Hepatocyte (in vitro differentiated cells): Measurements from ENCODE around the gene ROBO4. TPM values are rescaled to one million over a fixed set of nuclear protein-coding genes. Genes with fewer than 3 reads are reported as not detected.

Experiments used
- DNase-seq: peaks from one replicate; pipeline ENCODE4 v3.0.0-alpha.2; 2016; ENCODE audit warnings: low spot score
- H2AFZ ChIP-seq: fragments of 200-600 bp; sonication (generic); 2 replicates; pipeline ENCODE4 v1.6.0; 2016; ENCODE audit warnings: antibody characterized with exemption, mild to moderate bottlenecking
- H3K27ac ChIP-seq: fragments of 200-600 bp; sonication (generic); 2 replicates; pipeline ENCODE4 v1.5.1; 2016; ENCODE audit warnings: mild to moderate bottlenecking
- H3K27me3 ChIP-seq: fragments of 200-600 bp; sonication (generic); 2 replicates; pipeline ENCODE4 v1.6.1; 2016
- H3K36me3 ChIP-seq: fragments of 200-600 bp; sonication (generic); replicated peaks from 2 replicates; pipeline ENCODE4 v1.5.1; 2016; ENCODE audit warnings: low read depth; ENCODE audit not compliant: insufficient read depth
- H3K4me1 ChIP-seq: fragments of 200-600 bp; sonication (generic); 2 replicates; pipeline ENCODE4 v1.5.1; 2016; ENCODE audit warnings: mild to moderate bottlenecking, moderate library complexity; ENCODE audit not compliant: insufficient read depth
- H3K4me2 ChIP-seq: fragments of 200-600 bp; sonication (generic); 2 replicates; pipeline ENCODE4 v1.6.0; 2016
- H3K4me3 ChIP-seq: fragments of 200-600 bp; sonication (generic); 2 replicates; pipeline ENCODE4 v1.5.1; 2016; ENCODE audit warnings: mild to moderate bottlenecking
- H3K79me2 ChIP-seq: fragments of 200-600 bp; sonication (generic); 2 replicates; pipeline ENCODE4 v1.6.0; 2017; ENCODE audit warnings: mild to moderate bottlenecking
- H3K9me2 ChIP-seq: fragments of 200-600 bp; sonication (generic); replicated peaks from 2 replicates; pipeline ENCODE4 v1.6.0; 2017; ENCODE audit warnings: mild to moderate bottlenecking; ENCODE audit not compliant: insufficient read depth
- H3K9me3 ChIP-seq: fragments of 200-600 bp; sonication (generic); 2 replicates; pipeline ENCODE4 v1.5.1; 2016; ENCODE audit warnings: low read depth, mild to moderate bottlenecking
- H4K20me1 ChIP-seq: fragments of 200-600 bp; sonication (generic); 2 replicates; pipeline ENCODE4 v1.6.0; 2016; ENCODE audit warnings: mild to moderate bottlenecking; ENCODE audit not compliant: insufficient read depth, poor library complexity, severe bottlenecking
- EZH2 ChIP-seq: fragments of 200-600 bp; sonication (generic); IDR thresholded peaks from 2 replicates; pipeline ENCODE4 v1.6.1; 2016; ENCODE audit warnings: antibody characterized with exemption, mild to moderate bottlenecking, borderline replicate concordance
- EZH2phosphoT487 ChIP-seq: fragments of 200-600 bp; sonication (generic); IDR thresholded peaks from one replicate; pipeline ENCODE4 v1.6.1; 2018; ENCODE audit warnings: antibody characterized with exemption, mild to moderate bottlenecking, low read depth, moderate library complexity; ENCODE audit not compliant: unreplicated experiment, severe bottlenecking
- whole genome bisulfite sequencing: methylation state at CpG from one replicate; pipeline ENCODE4 v1.1.6; 2016; ENCODE audit warnings: low lambda C conversion rate; ENCODE audit errors: missing lambda C conversion rate; 5-methylcytosine and 5-hydroxymethylcytosine counted together
- polyA plus RNA-seq: library from polyadenylated mRNA; unstranded; fragments of >200 nt; fragmentation: Nextera tagmentation; extraction: Ambion mirVana; gene quantifications from 2 replicates; pipeline ENCODE4 v1.2.1, GENCODE V29; 2016
- total RNA-seq: library from RNA; depleted of rRNA; stranded (reverse); fragments of >200 nt; gene quantifications from 2 replicates; pipeline ENCODE4 v1.2.3, GENCODE V29; 2014
- TF ChIP-seq, protein P1 (sequence below): fragments of 200-600 bp; sonication (generic); IDR thresholded peaks from 2 replicates; pipeline ENCODE4 v1.5.1; 2016; ENCODE audit warnings: antibody characterized with exemption, mild to moderate bottlenecking; ENCODE audit not compliant: poor library complexity

ROBO4 gene
- total and polyA plus RNA-seq, 2 experiments from 2014 or later, result 0.28 to 2.0 TPM

- no peaks in the 10 kb centered on the region for H3K4me1 ChIP-seq
- no peaks in the 10 kb centered on the region for H4K20me1 ChIP-seq
- H3K9me2 ChIP-seq, result no peaks in the 10 kb centered on the region
- no peaks in the 10 kb centered on the region for H3K27me3 ChIP-seq
- TF ChIP-seq, protein P1, sequence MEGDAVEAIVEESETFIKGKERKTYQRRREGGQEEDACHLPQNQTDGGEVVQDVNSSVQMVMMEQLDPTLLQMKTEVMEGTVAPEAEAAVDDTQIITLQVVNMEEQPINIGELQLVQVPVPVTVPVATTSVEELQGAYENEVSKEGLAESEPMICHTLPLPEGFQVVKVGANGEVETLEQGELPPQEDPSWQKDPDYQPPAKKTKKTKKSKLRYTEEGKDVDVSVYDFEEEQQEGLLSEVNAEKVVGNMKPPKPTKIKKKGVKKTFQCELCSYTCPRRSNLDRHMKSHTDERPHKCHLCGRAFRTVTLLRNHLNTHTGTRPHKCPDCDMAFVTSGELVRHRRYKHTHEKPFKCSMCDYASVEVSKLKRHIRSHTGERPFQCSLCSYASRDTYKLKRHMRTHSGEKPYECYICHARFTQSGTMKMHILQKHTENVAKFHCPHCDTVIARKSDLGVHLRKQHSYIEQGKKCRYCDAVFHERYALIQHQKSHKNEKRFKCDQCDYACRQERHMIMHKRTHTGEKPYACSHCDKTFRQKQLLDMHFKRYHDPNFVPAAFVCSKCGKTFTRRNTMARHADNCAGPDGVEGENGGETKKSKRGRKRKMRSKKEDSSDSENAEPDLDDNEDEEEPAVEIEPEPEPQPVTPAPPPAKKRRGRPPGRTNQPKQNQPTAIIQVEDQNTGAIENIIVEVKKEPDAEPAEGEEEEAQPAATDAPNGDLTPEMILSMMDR, result no peak
- no peak for TF ChIP-seq EZH2
- no peak for TF ChIP-seq EZH2phosphoT487
- no peak overlapping the region for H3K4me2 ChIP-seq
- no peaks in the 10 kb centered on the region for H3K9me3 ChIP-seq
- no peak overlapping the region for H3K4me3 ChIP-seq
- no peak overlapping the region for H2AFZ ChIP-seq
- no peak for DNase-seq
- no peaks in the 10 kb centered on the region for H3K79me2 ChIP-seq
- 87% methylated on average over 2 of the region's 2 CpGs for WGBS
- no peaks in the 10 kb centered on the region for H3K36me3 ChIP-seq
- H3K27ac ChIP-seq, result no peak overlapping the region
Observed at GRCh38 chr11:124889191-124890091, 8.2 kb downstream of the ROBO4 start.

DNA sequence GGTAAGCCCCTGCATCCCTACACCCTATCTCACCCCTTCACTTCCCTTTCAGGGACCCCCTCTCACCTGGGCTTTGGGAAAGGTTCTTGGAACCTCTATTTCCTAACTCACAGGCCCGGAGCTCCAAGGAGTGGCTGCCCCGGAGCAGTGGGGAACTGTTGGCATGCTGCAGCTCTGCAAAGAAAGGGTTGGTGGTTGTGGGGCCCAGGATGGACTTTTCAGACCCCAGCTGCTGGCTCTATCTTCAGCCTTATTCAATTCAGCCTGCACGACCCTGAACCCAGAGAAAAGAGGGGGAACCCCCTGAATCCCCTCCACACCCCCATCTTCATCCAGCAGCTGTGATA lies 10.0 kb downstream of the ROBO4 start:
- Histone ChIP-seq H3K4me2 (no peak overlapping the region), H3K79me2 (no peaks in the 10 kb centered on the region), H3K27me3 (no peaks in the 10 kb centered on the region), H3K4me1 (no peaks in the 10 kb centered on the region), H3K4me3 (no peak overlapping the region), H4K20me1 (no peaks in the 10 kb centered on the region), H3K9me3 (no peaks in the 10 kb centered on the region), H3K27ac (no peak overlapping the region), H3K36me3 (no peaks in the 10 kb centered on the region), H3K9me2 (no peaks in the 10 kb centered on the region), H2AFZ (no peak overlapping the region)
- DNase-seq, result no peak
- TF ChIP-seq, protein P1, result no peak
- TF ChIP-seq EZH2phosphoT487, result no peak
- 98% methylated on average over 3 of the region's 3 CpGs for WGBS

DNA sequence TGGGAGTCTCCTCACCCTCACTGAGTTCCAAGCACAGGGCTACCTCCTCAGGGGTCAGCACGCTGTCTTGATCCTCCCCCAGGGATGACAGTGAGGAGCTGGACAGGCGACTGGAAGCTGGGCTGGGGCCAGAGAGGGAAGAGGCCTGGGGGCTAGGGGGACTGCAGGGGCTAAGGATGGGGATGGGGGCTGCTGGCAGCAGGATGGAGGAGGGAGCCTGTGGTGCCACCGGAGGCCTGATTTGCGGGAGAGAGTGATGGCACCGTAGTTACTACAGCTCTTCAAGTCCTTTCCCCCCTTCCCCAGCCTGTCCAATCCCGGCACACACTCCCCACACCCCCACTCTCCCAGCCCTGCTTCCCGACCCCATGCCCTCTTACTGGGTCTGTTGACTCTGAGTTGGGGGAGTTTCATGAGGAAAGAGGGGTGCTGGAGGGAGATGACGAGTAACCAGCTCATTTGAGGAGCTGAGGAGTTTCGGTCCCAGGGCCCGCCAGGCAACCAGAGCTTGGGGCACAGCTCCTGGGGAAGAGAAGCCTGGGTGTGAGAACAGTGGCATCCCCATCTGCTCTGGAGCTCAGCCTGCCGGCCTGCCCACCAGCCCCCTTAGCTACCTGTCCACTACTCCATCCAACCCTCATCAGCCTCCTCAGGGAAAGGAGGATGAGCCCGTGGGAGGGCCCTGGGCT lies 10.5 kb downstream of the ROBO4 start:
- no peaks in the 10 kb centered on the region for H3K9me3 ChIP-seq
- H3K4me1 ChIP-seq, result no peaks in the 10 kb centered on the region
- no peaks in the 10 kb centered on the region for H3K36me3 ChIP-seq
- H3K4me3 ChIP-seq, result no peak overlapping the region
- no peaks in the 10 kb centered on the region for H3K79me2 ChIP-seq
- WGBS, result 84% methylated on average over 8 of the region's 12 CpGs
- TF ChIP-seq, protein P1, result no peak
- TF ChIP-seq EZH2 (no peak), EZH2phosphoT487 (no peak)
- H3K9me2 ChIP-seq, result no peaks in the 10 kb centered on the region
- H3K27ac ChIP-seq, result no peak overlapping the region
- no peak overlapping the region for H2AFZ ChIP-seq
- no peaks in the 10 kb centered on the region for H3K27me3 ChIP-seq
- H4K20me1 ChIP-seq, result no peaks in the 10 kb centered on the region
- DNase-seq, result no peak
- H3K4me2 ChIP-seq, result no peak overlapping the region
